ENCODE results near the gene TDRKH. TPM values are rescaled to one million over a fixed set of nuclear protein-coding genes. Genes with fewer than 3 reads are reported as not detected.

Gene TDRKH
- total RNA-seq, 4 donors from 2014 or later = 5.9 to 10.5 (median 8.3) TPM

GRCh38 chr1:151807131-151807530, 16.8 kb upstream of the TDRKH start:
- TF ChIP-seq CTCF (IDR thresholded peaks at IDR 0.05; ENCODE audit: low read depth) = no peak

GRCh38 chr1:151806170-151806569, 15.9 kb upstream of the TDRKH start:
- TF ChIP-seq CTCF (IDR thresholded peaks at IDR 0.05; ENCODE audit: low read depth) = no peak

- no peak for TF ChIP-seq CTCF (IDR thresholded peaks at IDR 0.05; ENCODE audit: low read depth)
Observed at GRCh38 chr1:151805066-151805820, 14.9 kb upstream of the TDRKH start, which contains the start of gene LINGO4. LINGO4 (minus strand) TSS chr1:151805419; CDS start chr1:151802704, 2,715 bp downstream.

GRCh38 chr1:151803915-151804314, 13.6 kb upstream of the TDRKH start:
- TF ChIP-seq CTCF (IDR thresholded peaks at IDR 0.05; ENCODE audit: low read depth) = no peak

GRCh38 chr1:151803164-151803563, 12.9 kb upstream of the TDRKH start:
- no peak for TF ChIP-seq CTCF (IDR thresholded peaks at IDR 0.05; ENCODE audit: low read depth)

- no peak for TF ChIP-seq CTCF (IDR thresholded peaks at IDR 0.05; ENCODE audit: low read depth)
Observed at GRCh38 chr1:151802372-151802771, 12.1 kb upstream of the TDRKH start.

- TF ChIP-seq CTCF (IDR thresholded peaks at IDR 0.05; ENCODE audit: low read depth) = no peak
Observed at GRCh38 chr1:151801846-151802245, 11.5 kb upstream of the TDRKH start.

All from subcutaneous adipose tissue (tissue), 4 donors.